K562 (cell line): ENCODE measurements around the gene NEUROG1.

ENCODE experiments used
- JUND ChIP-seq, 2 experiments: IDR thresholded peaks; 2 replicates in 1 of 2; 3 replicates in 1 of 2; pipeline ENCODE4 v1.6.1; 2011; ENCODE audit warnings: borderline replicate concordance in 2 of 2, low read depth in 2 of 2, low read length in 2 of 2, improper control_type of control experiment in 1 of 2, missing biosample characterization in 1 of 2, missing genetic modification characterization in 1 of 2, missing genetic modification reagents in 1 of 2
- SP2 ChIP-seq: IDR thresholded peaks from 2 replicates; pipeline ENCODE4 v1.6.1; 2011; ENCODE audit warnings: mild to moderate bottlenecking, low read depth, low read length, moderate library complexity; ENCODE audit not compliant: poor library complexity, severe bottlenecking; ENCODE audit errors: extremely low read depth

- TF ChIP-seq JUND (IDR thresholded peaks at IDR 0.05; ENCODE audit: borderline replicate concordance, low read depth, low read length): no peak
- TF ChIP-seq JUND (tag; IDR thresholded peaks at IDR 0.05; ENCODE audit: borderline replicate concordance, low read depth, low read length): no peak
- TF ChIP-seq SP2: no peak
Observed at GRCh38 chr5:135508496-135509005, 27.2 kb downstream of the NEUROG1 start.
